Measurements from ENCODE around the gene SEMA6A.

SEMA6A gene

GRCh38 chr5:116529615-116530014 lies 45.0 kb downstream of the SEMA6A start:
- 56% methylated on average over 3 of the region's 4 CpGs for WGBS
- H3K18ac ChIP-seq (ENCODE audit: low read depth in 1 of 2, low read length in 2 of 2), result no peak overlapping the region
- DNase-seq, result no peak
- H3K27me3 ChIP-seq (ENCODE audit: control insufficient read depth in 1 of 2, insufficient read depth in 1 of 2, low read length in 2 of 2), result no peaks in the 10 kb centered on the region
- H3K23ac ChIP-seq (ENCODE audit: low read length in 2 of 2), result no peak overlapping the region
- peaks cover 5% of the 10 kb centered on the region for H3K79me1 ChIP-seq (replicated peaks; ENCODE audit: low read length, poor library complexity, severe bottlenecking)
- H2AFZ ChIP-seq (ENCODE audit: low read depth, low read length), result no peak overlapping the region
- H3K36me3 ChIP-seq (ENCODE audit: control insufficient read depth in 1 of 2, insufficient read depth in 2 of 2, low read depth in 1 of 2, low read length in 2 of 2), result no peaks in the 10 kb centered on the region
- no peak overlapping the region for H3K27ac ChIP-seq (ENCODE audit: low read length, poor library complexity, severe bottlenecking)
- peak overlapping the region; percentile 37 for H4K8ac ChIP-seq (ENCODE audit: low read length)
- H4K91ac ChIP-seq (ENCODE audit: low read length), result no peak overlapping the region
- no peak overlapping the region for H3K4ac ChIP-seq (ENCODE audit: low read depth in 1 of 2, low read length in 2 of 2)
- peaks cover 15% of the 10 kb centered on the region for H3K4me1 ChIP-seq (ENCODE audit: control insufficient read depth, insufficient read depth, low read depth, low read length)
- H2BK15ac ChIP-seq (ENCODE audit: low read depth, poor library complexity, severe bottlenecking), result no peak overlapping the region
- H3K14ac ChIP-seq (ENCODE audit: low read length in 2 of 2), result no peak overlapping the region
- H3K4me3 ChIP-seq (ENCODE audit: insufficient read depth in 1 of 2, low read depth in 1 of 2, low read length in 2 of 2), result no peak overlapping the region
- no peak overlapping the region for H3K9ac ChIP-seq (ENCODE audit: low read length)
- H2AK5ac ChIP-seq (ENCODE audit: low read length, severe bottlenecking), result peak overlapping the region; percentile 55
- no peak overlapping the region for H3K4me2 ChIP-seq (ENCODE audit: low read length, poor library complexity, severe bottlenecking)
- no peaks in the 10 kb centered on the region for H3K9me3 ChIP-seq (ENCODE audit: control insufficient read depth, low read length)
- no peak overlapping the region for H2BK12ac ChIP-seq (ENCODE audit: low read length in 2 of 2)
- no peak overlapping the region for H2BK120ac ChIP-seq (ENCODE audit: low read depth, low read length)
- H2BK5ac ChIP-seq (ENCODE audit: low read depth, low read length, poor library complexity, severe bottlenecking), result no peak overlapping the region

GRCh38 chr5:116528519-116529234 lies 45.9 kb downstream of the SEMA6A start:
- Histone ChIP-seq H3K9me3 (ENCODE audit: control insufficient read depth, low read length) (no peaks in the 10 kb centered on the region), H3K9ac (ENCODE audit: low read length) (no peak overlapping the region), H3K14ac (ENCODE audit: low read length in 2 of 2) (no peak overlapping the region), H3K79me1 (replicated peaks; ENCODE audit: low read length, poor library complexity, severe bottlenecking) (peaks cover 7% of the 10 kb centered on the region), H4K91ac (ENCODE audit: low read length) (no peak overlapping the region), H2BK12ac (ENCODE audit: low read length in 2 of 2) (no peak overlapping the region), H3K18ac (ENCODE audit: low read depth in 1 of 2, low read length in 2 of 2) (no peak overlapping the region), H2AFZ (ENCODE audit: low read depth, low read length) (no peak overlapping the region), H2BK5ac (ENCODE audit: low read depth, low read length, poor library complexity, severe bottlenecking) (no peak overlapping the region), H3K36me3 (ENCODE audit: control insufficient read depth in 1 of 2, insufficient read depth in 2 of 2, low read depth in 1 of 2, low read length in 2 of 2) (no peaks in the 10 kb centered on the region), H3K4me3 (ENCODE audit: insufficient read depth in 1 of 2, low read depth in 1 of 2, low read length in 2 of 2) (no peak overlapping the region), H2AK5ac (ENCODE audit: low read length, severe bottlenecking) (peak overlapping the region; percentile 21), H2BK120ac (ENCODE audit: low read depth, low read length) (no peak overlapping the region), H3K4me2 (ENCODE audit: low read length, poor library complexity, severe bottlenecking) (no peak overlapping the region), H3K4me1 (ENCODE audit: control insufficient read depth, insufficient read depth, low read depth, low read length) (peaks cover 12% of the 10 kb centered on the region), H3K23ac (ENCODE audit: low read length in 2 of 2) (no peak overlapping the region), H4K8ac (ENCODE audit: low read length) (no peak overlapping the region), H3K27me3 (ENCODE audit: control insufficient read depth in 1 of 2, insufficient read depth in 1 of 2, low read length in 2 of 2) (no peaks in the 10 kb centered on the region), H2BK15ac (ENCODE audit: low read depth, poor library complexity, severe bottlenecking) (no peak overlapping the region), H3K27ac (ENCODE audit: low read length, poor library complexity, severe bottlenecking) (no peak overlapping the region), H3K4ac (ENCODE audit: low read depth in 1 of 2, low read length in 2 of 2) (no peak overlapping the region)
- WGBS, result 13% methylated on average over 6 of the region's 7 CpGs
- DNase-seq, result no peak

- Histone ChIP-seq H3K79me1 (replicated peaks; ENCODE audit: low read length, poor library complexity, severe bottlenecking) (peaks cover 11% of the 10 kb centered on the region), H2BK120ac (ENCODE audit: low read depth, low read length) (no peak overlapping the region), H3K23ac (ENCODE audit: low read length in 2 of 2) (no peak overlapping the region), H3K4me2 (ENCODE audit: low read length, poor library complexity, severe bottlenecking) (no peak overlapping the region), H4K8ac (ENCODE audit: low read length) (no peak overlapping the region), H3K18ac (ENCODE audit: low read depth in 1 of 2, low read length in 2 of 2) (no peak overlapping the region), H3K9ac (ENCODE audit: low read length) (no peak overlapping the region), H2AFZ (ENCODE audit: low read depth, low read length) (no peak overlapping the region), H4K91ac (ENCODE audit: low read length) (no peak overlapping the region), H2AK5ac (ENCODE audit: low read length, severe bottlenecking) (no peak overlapping the region), H2BK12ac (ENCODE audit: low read length in 2 of 2) (no peak overlapping the region), H3K4me1 (ENCODE audit: control insufficient read depth, insufficient read depth, low read depth, low read length) (peaks cover 10% of the 10 kb centered on the region), H3K14ac (ENCODE audit: low read length in 2 of 2) (no peak overlapping the region), H3K36me3 (ENCODE audit: control insufficient read depth in 1 of 2, insufficient read depth in 2 of 2, low read depth in 1 of 2, low read length in 2 of 2) (no peaks in the 10 kb centered on the region), H3K4ac (ENCODE audit: low read depth in 1 of 2, low read length in 2 of 2) (no peak overlapping the region), H2BK5ac (ENCODE audit: low read depth, low read length, poor library complexity, severe bottlenecking) (no peak overlapping the region), H2BK15ac (ENCODE audit: low read depth, poor library complexity, severe bottlenecking) (no peak overlapping the region), H3K9me3 (ENCODE audit: control insufficient read depth, low read length) (no peaks in the 10 kb centered on the region), H3K4me3 (ENCODE audit: insufficient read depth in 1 of 2, low read depth in 1 of 2, low read length in 2 of 2) (no peak overlapping the region), H3K27ac (ENCODE audit: low read length, poor library complexity, severe bottlenecking) (peak overlapping the region; percentile 54), H3K27me3 (ENCODE audit: control insufficient read depth in 1 of 2, insufficient read depth in 1 of 2, low read length in 2 of 2) (no peaks in the 10 kb centered on the region)
- 79% methylated on average over 3 of the region's 6 CpGs for WGBS
- DNase-seq, result no peak
These were observed 47.0 kb downstream of the SEMA6A start for GRCh38 chr5:116527582-116527981.

- no peak overlapping the region for H3K23ac ChIP-seq (ENCODE audit: low read length in 2 of 2)
- 100% methylated on average over 1 of the region's 3 CpGs for WGBS
- no peak for DNase-seq
These were observed 48.9 kb downstream of the SEMA6A start for GRCh38 chr5:116525674-116526073.

More at GRCh38 chr5:116525674-116526073, 48.9 kb downstream of the SEMA6A start:
- Histone ChIP-seq H4K91ac (ENCODE audit: low read length) (no peak overlapping the region), H3K79me1 (replicated peaks; ENCODE audit: low read length, poor library complexity, severe bottlenecking) (peaks cover 14% of the 10 kb centered on the region), H2BK5ac (ENCODE audit: low read depth, low read length, poor library complexity, severe bottlenecking) (no peak overlapping the region), H2AFZ (ENCODE audit: low read depth, low read length) (no peak overlapping the region), H3K18ac (ENCODE audit: low read depth in 1 of 2, low read length in 2 of 2) (no peak overlapping the region), H3K4me3 (ENCODE audit: insufficient read depth in 1 of 2, low read depth in 1 of 2, low read length in 2 of 2) (no peak overlapping the region), H2BK15ac (ENCODE audit: low read depth, poor library complexity, severe bottlenecking) (no peak overlapping the region), H4K8ac (ENCODE audit: low read length) (no peak overlapping the region), H2AK5ac (ENCODE audit: low read length, severe bottlenecking) (no peak overlapping the region), H3K27ac (ENCODE audit: low read length, poor library complexity, severe bottlenecking) (no peak overlapping the region), H3K9me3 (ENCODE audit: control insufficient read depth, low read length) (no peaks in the 10 kb centered on the region), H2BK12ac (ENCODE audit: low read length in 2 of 2) (no peak overlapping the region), H2BK120ac (ENCODE audit: low read depth, low read length) (no peak overlapping the region), H3K14ac (ENCODE audit: low read length in 2 of 2) (no peak overlapping the region), H3K4me1 (ENCODE audit: control insufficient read depth, insufficient read depth, low read depth, low read length) (peaks cover 10% of the 10 kb centered on the region), H3K4ac (ENCODE audit: low read depth in 1 of 2, low read length in 2 of 2) (no peak overlapping the region), H3K27me3 (ENCODE audit: control insufficient read depth in 1 of 2, insufficient read depth in 1 of 2, low read length in 2 of 2) (no peaks in the 10 kb centered on the region), H3K9ac (ENCODE audit: low read length) (no peak overlapping the region), H3K4me2 (ENCODE audit: low read length, poor library complexity, severe bottlenecking) (no peak overlapping the region), H3K36me3 (ENCODE audit: control insufficient read depth in 1 of 2, insufficient read depth in 2 of 2, low read depth in 1 of 2, low read length in 2 of 2) (no peaks in the 10 kb centered on the region)
